ENCODE measurements around the gene MBOAT2.

Gene MBOAT2

GRCh38 chr2:8992643-8993042 is 10.8 kb downstream of the MBOAT2 start:
- DNase-seq (ENCODE audit: low spot score): no peak
- TF ChIP-seq CTCF (IDR thresholded peaks at IDR 0.05; ENCODE audit: borderline replicate concordance, control extremely low read depth, extremely low read depth, insufficient read depth, missing control alignments): no peak
- in situ Hi-C loops (cut with MboI; ENCODE audit: low sequenced_read_pairs, unreplicated experiment): no loop called here

DNA sequence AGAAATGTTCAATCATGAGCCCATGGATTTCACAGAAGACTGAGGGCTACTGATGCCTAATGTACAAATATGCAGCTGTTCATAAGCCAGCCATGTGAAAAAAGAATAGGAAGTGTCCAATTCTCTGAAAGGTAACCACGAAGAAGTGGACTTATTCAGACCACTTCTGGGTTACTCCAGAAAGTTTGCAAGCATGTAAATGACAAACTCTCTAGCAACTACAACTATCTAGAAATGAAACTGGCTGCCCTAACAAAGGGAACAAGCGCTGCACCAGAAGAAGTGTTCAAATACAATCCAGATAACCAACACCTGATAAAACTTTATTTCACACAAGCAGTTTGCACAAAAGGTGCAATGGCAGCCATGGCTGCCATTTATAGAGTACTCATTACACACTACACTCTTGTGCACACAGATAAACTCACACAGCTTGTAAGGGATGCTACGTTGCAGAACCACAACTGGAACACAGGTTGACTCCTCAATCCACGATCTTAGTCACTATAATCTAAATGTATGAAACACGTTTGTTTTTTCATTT is 13.9 kb downstream of the MBOAT2 start:
- in situ Hi-C loops (cut with MboI; ENCODE audit: low sequenced_read_pairs, unreplicated experiment): no loop called here
- no peak for TF ChIP-seq CTCF (IDR thresholded peaks at IDR 0.05; ENCODE audit: borderline replicate concordance, control extremely low read depth, extremely low read depth, insufficient read depth, missing control alignments)
- DNase-seq (ENCODE audit: low spot score): no peak

GRCh38 chr2:8987410-8987809 is 16.1 kb downstream of the MBOAT2 start:
- TF ChIP-seq CTCF (IDR thresholded peaks at IDR 0.05; ENCODE audit: borderline replicate concordance, control extremely low read depth, extremely low read depth, insufficient read depth, missing control alignments): no peak
- in situ Hi-C loops (cut with MboI; ENCODE audit: low sequenced_read_pairs, unreplicated experiment): no loop called here

DNA sequence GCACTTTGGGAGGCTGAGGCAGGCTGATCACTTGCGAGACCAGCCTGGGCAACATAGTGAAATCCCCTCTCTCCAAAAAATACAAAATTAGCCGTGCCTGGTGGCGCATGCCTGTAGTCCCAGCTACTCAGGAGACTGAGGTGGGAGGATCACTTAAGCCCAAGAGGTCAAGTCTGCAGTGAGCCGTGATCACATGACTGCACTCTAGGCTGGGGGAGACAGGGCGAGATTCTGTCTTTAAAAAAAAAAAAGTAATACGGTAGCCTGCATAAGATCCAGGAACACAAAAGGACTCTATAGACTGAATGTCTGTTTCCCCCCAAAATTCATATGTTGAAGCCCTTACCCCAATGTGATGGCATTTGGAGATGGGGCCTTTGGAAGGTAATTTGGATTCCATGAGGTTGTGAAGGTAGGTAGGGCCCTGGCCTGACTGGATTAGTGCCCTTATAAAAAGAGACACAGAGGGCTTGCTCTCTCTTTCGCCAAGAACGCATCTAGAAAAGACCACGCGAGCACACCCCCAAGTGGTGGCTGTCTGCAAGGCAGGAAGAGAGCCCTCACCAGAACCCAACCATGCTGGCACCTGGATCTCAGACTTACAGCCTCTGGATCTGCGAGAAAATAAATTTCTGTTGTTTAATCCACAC is 17.0 kb downstream of the MBOAT2 start:
- DNase-seq (ENCODE audit: low spot score): no peak
- TF ChIP-seq CTCF (IDR thresholded peaks at IDR 0.05; ENCODE audit: borderline replicate concordance, control extremely low read depth, extremely low read depth, insufficient read depth, missing control alignments): peak; percentile 31
- in situ Hi-C loops (cut with MboI; ENCODE audit: low sequenced_read_pairs, unreplicated experiment): no loop called here

More at GRCh38 chr2:8987410-8987809, 16.1 kb downstream of the MBOAT2 start:
- DNase-seq (ENCODE audit: low spot score): no peak

DNA sequence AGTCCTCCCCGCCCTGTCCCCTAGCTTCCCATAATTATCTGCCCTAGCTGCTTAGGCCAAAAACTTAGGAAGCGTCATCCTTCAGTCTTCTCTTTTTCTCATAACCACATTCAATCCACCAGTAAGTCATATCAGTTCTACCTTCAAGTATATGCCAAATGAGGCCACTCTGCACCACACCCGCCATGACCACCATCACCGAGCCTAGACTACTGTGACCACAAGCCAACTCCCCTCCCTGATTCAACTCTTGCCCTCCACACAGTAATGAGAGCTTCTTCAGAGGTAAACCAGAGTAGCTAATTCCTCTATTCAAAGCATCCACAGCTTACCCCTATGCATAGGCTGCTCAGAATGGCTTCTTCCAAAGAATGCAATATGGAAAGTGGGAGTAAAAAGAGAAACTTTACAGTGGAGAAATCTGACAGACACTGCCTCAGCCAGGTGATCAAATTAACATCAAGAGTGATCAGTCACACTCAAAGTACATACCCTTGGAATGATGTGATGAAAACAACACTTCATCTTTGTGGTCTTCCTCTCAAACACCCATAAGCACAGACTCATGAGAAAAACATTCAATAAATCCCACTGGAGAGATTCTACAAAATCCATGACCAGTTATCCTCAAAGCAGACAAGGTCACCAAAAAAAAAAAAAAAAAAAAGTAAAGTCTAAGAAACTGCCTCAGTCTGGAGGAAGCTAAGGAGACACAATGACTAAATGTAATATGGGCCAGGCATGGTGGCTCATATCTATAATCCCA is 17.7 kb downstream of the MBOAT2 start:
- no peak for TF ChIP-seq CTCF (IDR thresholded peaks at IDR 0.05; ENCODE audit: borderline replicate concordance, control extremely low read depth, extremely low read depth, insufficient read depth, missing control alignments)
- DNase-seq (ENCODE audit: low spot score): no peak
- in situ Hi-C loops (cut with MboI; ENCODE audit: low sequenced_read_pairs, unreplicated experiment): no loop called here

DNA sequence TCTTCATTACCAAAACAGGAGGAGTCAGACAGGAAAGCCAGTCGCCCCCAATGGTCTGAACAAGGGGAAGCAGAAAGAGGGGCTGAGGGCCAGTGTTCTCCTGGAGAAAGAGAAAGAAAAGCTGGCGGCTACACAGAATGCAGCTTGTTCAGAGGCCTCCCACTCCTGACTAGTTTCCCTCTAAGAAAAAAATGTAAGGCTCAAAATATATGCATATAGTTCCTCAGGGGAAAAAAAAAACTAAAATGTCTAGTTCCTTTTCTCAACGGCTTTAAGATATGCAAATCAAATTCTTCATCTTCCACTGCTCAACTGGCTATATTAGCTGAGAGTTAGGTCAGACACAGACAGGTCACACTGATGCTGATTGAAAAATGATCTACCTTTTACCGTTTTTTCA is 18.6 kb downstream of the MBOAT2 start:
- no peak for TF ChIP-seq CTCF (IDR thresholded peaks at IDR 0.05; ENCODE audit: borderline replicate concordance, control extremely low read depth, extremely low read depth, insufficient read depth, missing control alignments)
- no peak for DNase-seq (ENCODE audit: low spot score)
- in situ Hi-C loops (cut with MboI; ENCODE audit: low sequenced_read_pairs, unreplicated experiment): no loop called here

Data from GM13976 (cell line).